Measurements from ENCODE around the gene PANK3.
"Not testable (repeated sequence)": the region's sequence is repeated elsewhere in the genome, so short reads cannot be mapped to it uniquely, and the experiment has no call there.

DNA sequence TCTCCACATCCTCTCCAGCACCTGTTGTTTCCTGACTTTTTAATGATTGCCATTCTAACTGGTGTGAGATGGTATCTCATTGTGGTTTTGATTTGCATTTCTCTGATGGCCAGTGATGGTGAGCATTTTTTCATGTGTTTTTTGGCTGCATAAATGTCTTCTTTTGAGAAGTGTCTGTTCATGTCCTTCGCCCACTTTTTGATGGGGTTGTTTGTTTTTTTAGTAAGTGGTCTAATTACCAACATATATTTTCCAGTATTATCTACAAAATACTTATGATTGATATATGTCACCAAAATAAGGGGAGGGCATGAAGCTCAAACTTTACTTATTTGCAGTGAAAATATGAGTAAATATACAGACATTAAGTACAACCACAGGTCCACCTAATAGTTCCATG lies 5.0 kb downstream of the PANK3 start:
- TF ChIP-seq, protein P1, sequence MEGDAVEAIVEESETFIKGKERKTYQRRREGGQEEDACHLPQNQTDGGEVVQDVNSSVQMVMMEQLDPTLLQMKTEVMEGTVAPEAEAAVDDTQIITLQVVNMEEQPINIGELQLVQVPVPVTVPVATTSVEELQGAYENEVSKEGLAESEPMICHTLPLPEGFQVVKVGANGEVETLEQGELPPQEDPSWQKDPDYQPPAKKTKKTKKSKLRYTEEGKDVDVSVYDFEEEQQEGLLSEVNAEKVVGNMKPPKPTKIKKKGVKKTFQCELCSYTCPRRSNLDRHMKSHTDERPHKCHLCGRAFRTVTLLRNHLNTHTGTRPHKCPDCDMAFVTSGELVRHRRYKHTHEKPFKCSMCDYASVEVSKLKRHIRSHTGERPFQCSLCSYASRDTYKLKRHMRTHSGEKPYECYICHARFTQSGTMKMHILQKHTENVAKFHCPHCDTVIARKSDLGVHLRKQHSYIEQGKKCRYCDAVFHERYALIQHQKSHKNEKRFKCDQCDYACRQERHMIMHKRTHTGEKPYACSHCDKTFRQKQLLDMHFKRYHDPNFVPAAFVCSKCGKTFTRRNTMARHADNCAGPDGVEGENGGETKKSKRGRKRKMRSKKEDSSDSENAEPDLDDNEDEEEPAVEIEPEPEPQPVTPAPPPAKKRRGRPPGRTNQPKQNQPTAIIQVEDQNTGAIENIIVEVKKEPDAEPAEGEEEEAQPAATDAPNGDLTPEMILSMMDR (IDR thresholded peaks at IDR 0.05; ENCODE audit: borderline replicate concordance, extremely low read depth, low read length, poor library complexity, severe bottlenecking) = not testable (repeated sequence)
- TF ChIP-seq EZH2 (IDR thresholded peaks at IDR 0.05; ENCODE audit: borderline replicate concordance, low read depth, low read length, severe bottlenecking) = not testable (repeated sequence)
